WTC11 (cell line): ENCODE results near the gene CADM2.

Source experiments
- AFF4 ChIP-seq: sonication (generic); formaldehyde crosslinking; IDR thresholded peaks from 2 replicates; pipeline ENCODE4 v1.8.1; 2023; ENCODE audit warnings: mild to moderate bottlenecking, missing genetic modification reagents, borderline replicate concordance
- ATF3 ChIP-seq: sonication (generic); formaldehyde crosslinking; conservative IDR thresholded peaks from 2 replicates; pipeline ENCODE4 v1.8.1; 2022; ENCODE audit warnings: mild to moderate bottlenecking, missing genetic modification reagents
- CTCF ChIP-seq: fragments of 200-600 bp; IDR thresholded peaks from 2 replicates; pipeline ENCODE4 v1.8.0; 2022; ENCODE audit warnings: antibody characterized with exemption
- ELF4 ChIP-seq: sonication (generic); formaldehyde crosslinking; IDR thresholded peaks from 2 replicates; pipeline ENCODE4 v1.8.1; 2022; ENCODE audit warnings: low read depth, mild to moderate bottlenecking, moderate library complexity, missing genetic modification reagents
- KAT7 ChIP-seq: sonication (generic); formaldehyde crosslinking; IDR thresholded peaks from 2 replicates; pipeline ENCODE4 v1.8.1; 2023; ENCODE audit warnings: missing genetic modification reagents, mild to moderate bottlenecking, borderline replicate concordance
- NR1H2 ChIP-seq: sonication (generic); formaldehyde crosslinking; IDR thresholded peaks from 2 replicates; pipeline ENCODE4 v1.9.0; 2021; ENCODE audit warnings: mild to moderate bottlenecking, moderate library complexity, missing genetic modification reagents
- PRDM15 ChIP-seq: sonication (generic); formaldehyde crosslinking; IDR thresholded peaks from 2 replicates; pipeline ENCODE4 v1.8.0; 2022; ENCODE audit warnings: missing genetic modification reagents
- USF1 ChIP-seq: sonication (generic); formaldehyde crosslinking; IDR thresholded peaks from 2 replicates; pipeline ENCODE4 v1.8.0; 2022; ENCODE audit warnings: mild to moderate bottlenecking, missing genetic modification reagents
- TF ChIP-seq, protein P1 (sequence below): sonication (generic); formaldehyde crosslinking; IDR thresholded peaks from 2 replicates; pipeline ENCODE4 v1.8.0; 2022; ENCODE audit warnings: mild to moderate bottlenecking, missing genetic modification reagents

DNA sequence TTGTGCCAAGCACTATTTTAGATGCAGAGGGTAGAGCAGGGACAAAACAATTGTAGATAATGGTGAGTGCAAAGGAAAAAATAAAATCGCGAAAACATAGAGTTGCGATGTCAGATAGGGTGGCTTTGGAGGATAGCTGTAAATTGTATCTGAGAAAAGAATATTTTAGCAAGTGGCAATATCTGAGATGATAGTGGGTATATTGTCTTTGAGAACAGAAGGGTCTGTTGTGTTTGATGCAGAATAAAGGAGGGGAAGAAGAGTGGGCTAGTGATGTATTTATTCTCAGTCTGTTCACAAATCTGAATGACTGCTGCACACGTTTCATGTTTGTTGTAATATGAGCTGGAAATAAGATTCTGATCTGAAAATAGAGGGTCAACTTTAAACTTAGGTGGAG lies 396.8 kb downstream of the CADM2 start:
- TF ChIP-seq PRDM15 (CRISPR knock-in tag) = no peak
- TF ChIP-seq, protein P1, sequence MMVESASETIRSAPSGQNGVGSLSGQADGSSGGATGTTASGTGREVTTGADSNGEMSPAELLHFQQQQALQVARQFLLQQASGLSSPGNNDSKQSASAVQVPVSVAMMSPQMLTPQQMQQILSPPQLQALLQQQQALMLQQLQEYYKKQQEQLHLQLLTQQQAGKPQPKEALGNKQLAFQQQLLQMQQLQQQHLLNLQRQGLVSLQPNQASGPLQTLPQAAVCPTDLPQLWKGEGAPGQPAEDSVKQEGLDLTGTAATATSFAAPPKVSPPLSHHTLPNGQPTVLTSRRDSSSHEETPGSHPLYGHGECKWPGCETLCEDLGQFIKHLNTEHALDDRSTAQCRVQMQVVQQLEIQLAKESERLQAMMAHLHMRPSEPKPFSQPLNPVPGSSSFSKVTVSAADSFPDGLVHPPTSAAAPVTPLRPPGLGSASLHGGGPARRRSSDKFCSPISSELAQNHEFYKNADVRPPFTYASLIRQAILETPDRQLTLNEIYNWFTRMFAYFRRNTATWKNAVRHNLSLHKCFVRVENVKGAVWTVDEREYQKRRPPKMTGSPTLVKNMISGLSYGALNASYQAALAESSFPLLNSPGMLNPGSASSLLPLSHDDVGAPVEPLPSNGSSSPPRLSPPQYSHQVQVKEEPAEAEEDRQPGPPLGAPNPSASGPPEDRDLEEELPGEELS (CRISPR knock-in tag) = no peak
- TF ChIP-seq CTCF = no peak
- no peak for TF ChIP-seq ATF3 (CRISPR knock-in tag)
- TF ChIP-seq KAT7 = no peak
- TF ChIP-seq NR1H2 (CRISPR knock-in tag) = no peak
- TF ChIP-seq ELF4 (CRISPR knock-in tag) = no peak
- TF ChIP-seq AFF4 = no peak
- no peak for TF ChIP-seq USF1 (CRISPR knock-in tag)
